Measurements from ENCODE around the gene PTPRN2. TPM values are rescaled to one million over a fixed set of nuclear protein-coding genes. Genes with fewer than 3 reads are reported as not detected.

PTPRN2 gene
- polyA plus RNA-seq, 1 experiment: 0.02 TPM

GRCh38 chr7:157827045-157827862 is 760.4 kb downstream of the PTPRN2 start:
- no peak for DNase-seq (ENCODE audit: low read depth, low spot score)
- Histone ChIP-seq H3K27ac (ENCODE audit: low read depth, low read length) (no peak overlapping the region), H3K27me3 (ENCODE audit: control insufficient read depth, insufficient read depth, low read length) (no peaks in the 10 kb centered on the region), H3K4me3 (ENCODE audit: low read depth, low read length) (no peak overlapping the region), H3K9me3 (ENCODE audit: control insufficient read depth, insufficient read depth, low read length) (peaks cover 84% of the 10 kb centered on the region)
- ChIA-PET CTCF (no interaction called here), POLR2A (no interaction called here)
- TF ChIP-seq, protein P1, sequence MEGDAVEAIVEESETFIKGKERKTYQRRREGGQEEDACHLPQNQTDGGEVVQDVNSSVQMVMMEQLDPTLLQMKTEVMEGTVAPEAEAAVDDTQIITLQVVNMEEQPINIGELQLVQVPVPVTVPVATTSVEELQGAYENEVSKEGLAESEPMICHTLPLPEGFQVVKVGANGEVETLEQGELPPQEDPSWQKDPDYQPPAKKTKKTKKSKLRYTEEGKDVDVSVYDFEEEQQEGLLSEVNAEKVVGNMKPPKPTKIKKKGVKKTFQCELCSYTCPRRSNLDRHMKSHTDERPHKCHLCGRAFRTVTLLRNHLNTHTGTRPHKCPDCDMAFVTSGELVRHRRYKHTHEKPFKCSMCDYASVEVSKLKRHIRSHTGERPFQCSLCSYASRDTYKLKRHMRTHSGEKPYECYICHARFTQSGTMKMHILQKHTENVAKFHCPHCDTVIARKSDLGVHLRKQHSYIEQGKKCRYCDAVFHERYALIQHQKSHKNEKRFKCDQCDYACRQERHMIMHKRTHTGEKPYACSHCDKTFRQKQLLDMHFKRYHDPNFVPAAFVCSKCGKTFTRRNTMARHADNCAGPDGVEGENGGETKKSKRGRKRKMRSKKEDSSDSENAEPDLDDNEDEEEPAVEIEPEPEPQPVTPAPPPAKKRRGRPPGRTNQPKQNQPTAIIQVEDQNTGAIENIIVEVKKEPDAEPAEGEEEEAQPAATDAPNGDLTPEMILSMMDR (IDR thresholded peaks at IDR 0.05; ENCODE audit: low read depth, low read length): no peak

DNA sequence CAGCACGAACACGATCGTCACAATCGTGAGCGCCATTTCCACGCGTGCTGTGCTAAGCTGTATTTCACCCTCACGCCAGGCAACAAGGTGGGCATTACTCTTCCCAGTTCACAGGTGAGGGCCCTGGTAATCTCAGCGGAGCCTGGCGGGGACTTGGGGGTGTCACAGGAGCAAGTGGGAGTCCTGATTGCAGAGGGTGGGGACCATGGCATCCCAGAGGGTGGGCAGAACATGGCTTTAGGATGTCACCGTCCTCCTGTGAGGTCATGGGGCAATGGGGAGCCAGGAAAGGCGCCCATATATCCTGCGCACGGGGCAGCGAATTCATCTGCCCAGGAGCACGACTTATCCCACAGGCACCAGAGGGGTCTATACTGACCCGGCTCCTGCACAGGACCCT is 761.1 kb downstream of the PTPRN2 start:
- TF ChIP-seq, protein P1 (IDR thresholded peaks at IDR 0.05; ENCODE audit: low read depth, low read length): no peak
- ChIA-PET CTCF (no interaction called here), POLR2A (no interaction called here)
- no peak overlapping the region for H3K4me3 ChIP-seq (ENCODE audit: low read depth, low read length)
- no peak overlapping the region for H3K27ac ChIP-seq (ENCODE audit: low read depth, low read length)
- H3K27me3 ChIP-seq (ENCODE audit: control insufficient read depth, insufficient read depth, low read length): no peaks in the 10 kb centered on the region
- peaks cover 77% of the 10 kb centered on the region for H3K9me3 ChIP-seq (ENCODE audit: control insufficient read depth, insufficient read depth, low read length)
- DNase-seq (ENCODE audit: low read depth, low spot score): no peak

GRCh38 chr7:157825325-157825724 is 762.3 kb downstream of the PTPRN2 start:
- Histone ChIP-seq H3K27me3 (ENCODE audit: control insufficient read depth, insufficient read depth, low read length) (no peaks in the 10 kb centered on the region), H3K9me3 (ENCODE audit: control insufficient read depth, insufficient read depth, low read length) (peaks cover 72% of the 10 kb centered on the region), H3K4me3 (ENCODE audit: low read depth, low read length) (no peak overlapping the region), H3K27ac (ENCODE audit: low read depth, low read length) (no peak overlapping the region)
- TF ChIP-seq, protein P1 (IDR thresholded peaks at IDR 0.05; ENCODE audit: low read depth, low read length): no peak
- ChIA-PET CTCF (no interaction called here), POLR2A (no interaction called here)
- no peak for DNase-seq (ENCODE audit: low read depth, low spot score)

- ChIA-PET CTCF (no interaction called here), POLR2A (no interaction called here)
- TF ChIP-seq, protein P1 (IDR thresholded peaks at IDR 0.05; ENCODE audit: low read depth, low read length): no peak
These were observed 762.9 kb downstream of the PTPRN2 start for GRCh38 chr7:157824819-157825121.

GRCh38 chr7:157824011-157824818 is 763.4 kb downstream of the PTPRN2 start:
- TF ChIP-seq, protein P1 (IDR thresholded peaks at IDR 0.05; ENCODE audit: low read depth, low read length): no peak
- Histone ChIP-seq H3K27me3 (ENCODE audit: control insufficient read depth, insufficient read depth, low read length) (no peaks in the 10 kb centered on the region), H3K4me3 (ENCODE audit: low read depth, low read length) (no peak overlapping the region), H3K9me3 (ENCODE audit: control insufficient read depth, insufficient read depth, low read length) (peaks cover 72% of the 10 kb centered on the region), H3K27ac (ENCODE audit: low read depth, low read length) (no peak overlapping the region)
- DNase-seq (ENCODE audit: low read depth, low spot score): no peak
- CTCF ChIA-PET: no interaction called here
- POLR2A ChIA-PET: no interaction called here

More at GRCh38 chr7:157824819-157825121, 762.9 kb downstream of the PTPRN2 start:
- no peak overlapping the region for H3K27ac ChIP-seq (ENCODE audit: low read depth, low read length)
- no peak overlapping the region for H3K4me3 ChIP-seq (ENCODE audit: low read depth, low read length)
- peaks cover 72% of the 10 kb centered on the region for H3K9me3 ChIP-seq (ENCODE audit: control insufficient read depth, insufficient read depth, low read length)
- H3K27me3 ChIP-seq (ENCODE audit: control insufficient read depth, insufficient read depth, low read length): no peaks in the 10 kb centered on the region
- DNase-seq (ENCODE audit: low read depth, low spot score): no peak
